Body of pancreas (tissue), 4 donors: Measurements from ENCODE around the gene C1orf74.

ENCODE experiments used
- POLR2A ChIP-seq, 3 donors: fragments of 450-650 bp; IDR thresholded peaks; one replicate each; pipeline ENCODE4 v1.6.1; 2016; ENCODE audit warnings: antibody characterized with exemption in 3 of 3, mild to moderate bottlenecking in 2 of 3
- TF ChIP-seq, protein P1 (sequence below), 7 experiments: fragments of 450-650 bp in 4 of 7; fragments of 200-600 bp in 3 of 7; sonication (generic) in 3 of 7; IDR thresholded peaks; one replicate each; pipeline ENCODE4 v1.5.1; 2016 to 2019; ENCODE audit warnings: antibody characterized with exemption in 7 of 7

DNA sequence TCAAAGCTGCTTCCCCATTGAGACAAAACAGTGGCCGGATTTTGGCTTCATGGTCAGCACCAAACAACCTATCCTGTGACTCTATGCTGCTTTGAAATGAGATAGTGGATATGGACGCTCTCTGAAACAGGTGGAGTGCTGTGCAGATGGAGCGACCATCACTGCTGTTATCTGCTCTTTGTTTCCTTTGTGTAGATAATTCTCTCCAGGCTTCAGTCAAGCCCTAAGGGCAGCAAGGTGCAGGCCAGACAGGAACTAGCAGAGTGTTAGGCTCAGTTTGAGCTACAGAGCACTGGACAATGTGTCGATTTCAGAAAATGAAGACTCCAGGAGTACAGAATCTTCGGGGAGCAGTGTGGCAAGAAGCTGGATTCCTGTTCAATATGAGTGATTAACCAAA is 26.4 kb upstream of the C1orf74 start:
- TF ChIP-seq, protein P1, sequence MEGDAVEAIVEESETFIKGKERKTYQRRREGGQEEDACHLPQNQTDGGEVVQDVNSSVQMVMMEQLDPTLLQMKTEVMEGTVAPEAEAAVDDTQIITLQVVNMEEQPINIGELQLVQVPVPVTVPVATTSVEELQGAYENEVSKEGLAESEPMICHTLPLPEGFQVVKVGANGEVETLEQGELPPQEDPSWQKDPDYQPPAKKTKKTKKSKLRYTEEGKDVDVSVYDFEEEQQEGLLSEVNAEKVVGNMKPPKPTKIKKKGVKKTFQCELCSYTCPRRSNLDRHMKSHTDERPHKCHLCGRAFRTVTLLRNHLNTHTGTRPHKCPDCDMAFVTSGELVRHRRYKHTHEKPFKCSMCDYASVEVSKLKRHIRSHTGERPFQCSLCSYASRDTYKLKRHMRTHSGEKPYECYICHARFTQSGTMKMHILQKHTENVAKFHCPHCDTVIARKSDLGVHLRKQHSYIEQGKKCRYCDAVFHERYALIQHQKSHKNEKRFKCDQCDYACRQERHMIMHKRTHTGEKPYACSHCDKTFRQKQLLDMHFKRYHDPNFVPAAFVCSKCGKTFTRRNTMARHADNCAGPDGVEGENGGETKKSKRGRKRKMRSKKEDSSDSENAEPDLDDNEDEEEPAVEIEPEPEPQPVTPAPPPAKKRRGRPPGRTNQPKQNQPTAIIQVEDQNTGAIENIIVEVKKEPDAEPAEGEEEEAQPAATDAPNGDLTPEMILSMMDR (IDR thresholded peaks at IDR 0.05) = no peak
- no peak for TF ChIP-seq POLR2A (IDR thresholded peaks at IDR 0.05)
